Left cardiac atrium (tissue), 4 donors: ENCODE results near the gene BIRC6. TPM values are rescaled to one million over a fixed set of nuclear protein-coding genes. Genes with fewer than 3 reads are reported as not detected.

Experiments used
- ATAC-seq, 2 donors: fragments of 200-7000 bp; cut with Tn5 transposase; one replicate each; pipeline ENCODE4 v1.9.1; 2020; ENCODE audit warnings: mild to moderate bottlenecking in 2 of 2, moderate library complexity in 2 of 2
- DNase-seq: peaks from one replicate; pipeline ENCODE4 v3.0.0-alpha.2; 2020
- intact Hi-C, 2 donors: fragments of 100-400 bp; cut with DNase I; formaldehyde crosslinking; loops; one replicate each; pipeline versions ENCODE4 v1.14.1 to v1.15.1; 2022 to 2023
- total RNA-seq, 2 donors: library from RNA; stranded (reverse); fragmentation: NEBNext Ultra II Directional; extraction: Animal tissue kit (Norgen Biotek cat#: 25700); gene quantifications; one replicate each; pipeline ENCODE4 v1.2.1, GENCODE V29; 2021
- donor health status: DM: no; HTN: yes; CAD: no.
- donor health status: DM: no; HTN: yes; CAD: no; lungs with severe emphysema.
- donor health status: DM: yes; HTN: yes; CAD: no.
- donor health status: Dilated cardiomyopathy.

BIRC6 gene
- total RNA-seq, 2 donors from 2014 or later: 38.6 to 52.5 TPM

GRCh38 chr2:32553829-32554432 is 197.1 kb downstream of the BIRC6 start:
- ATAC-seq (peak in 1 of 2 donors; percentile 76), DNase-seq (no peak)
- intact Hi-C loops: loop anchor here in 1 of 2 donors (10.0 kb wide), 1 partner anchor 481 kb away; no protein-coding TSS in a partner anchor

- ATAC-seq: no peak
- intact Hi-C loops: loop anchor here in 1 of 2 donors (5.0 to 10.0 kb wide), 2 partner anchors 476 to 814 kb away; no protein-coding TSS in a partner anchor
- DNase-seq: no peak
Measured at GRCh38 chr2:32558492-32558891, 201.7 kb downstream of the BIRC6 start.

GRCh38 chr2:32559136-32559535 is 202.3 kb downstream of the BIRC6 start:
- intact Hi-C loops: loop anchor here in 1 of 2 donors (5.0 to 10.0 kb wide), 2 partner anchors 476 to 813 kb away; no protein-coding TSS in a partner anchor
- DNase-seq (no peak), ATAC-seq (peak in 1 of 2 donors; percentile 73)

GRCh38 chr2:32562906-32563305 is 206.1 kb downstream of the BIRC6 start:
- ATAC-seq (no peak), DNase-seq (no peak)
- intact Hi-C loops: no loop called here

- intact Hi-C loops: no loop called here
- DNase-seq (no peak), ATAC-seq (no peak)
Measured at GRCh38 chr2:32564417-32565035, 207.7 kb downstream of the BIRC6 start.

GRCh38 chr2:32565902-32566301 is 209.1 kb downstream of the BIRC6 start:
- DNase-seq (no peak), ATAC-seq (no peak)
- intact Hi-C loops: no loop called here

GRCh38 chr2:32572030-32572429 is 215.2 kb downstream of the BIRC6 start:
- intact Hi-C loops: no loop called here
- DNase-seq (no peak), ATAC-seq (no peak)

GRCh38 chr2:32572737-32573136 is 215.9 kb downstream of the BIRC6 start:
- intact Hi-C loops: no loop called here
- DNase-seq (no peak), ATAC-seq (no peak)

- ATAC-seq (no peak), DNase-seq (no peak)
- intact Hi-C loops: no loop called here
Measured at GRCh38 chr2:32591669-32592463, 235.0 kb downstream of the BIRC6 start.

- ATAC-seq (no peak), DNase-seq (no peak)
- intact Hi-C loops: no loop called here
Measured at GRCh38 chr2:32594573-32594972, 237.8 kb downstream of the BIRC6 start.

- intact Hi-C loops: no loop called here
- no peak for ATAC-seq
Measured at GRCh38 chr2:32611366-32611765, 254.5 kb downstream of the BIRC6 start.

GRCh38 chr2:32611771-32612170 is 254.9 kb downstream of the BIRC6 start:
- no peak for ATAC-seq
- intact Hi-C loops: no loop called here

More at GRCh38 chr2:32611366-32611765, 254.5 kb downstream of the BIRC6 start:
- DNase-seq: no peak

GRCh38 chr2:32614084-32614483 is 257.3 kb downstream of the BIRC6 start:
- DNase-seq (no peak), ATAC-seq (no peak)
- intact Hi-C loops: no loop called here

More at GRCh38 chr2:32611771-32612170, 254.9 kb downstream of the BIRC6 start:
- DNase-seq: no peak

- DNase-seq (no peak), ATAC-seq (no peak)
- intact Hi-C loops: no loop called here
Measured at GRCh38 chr2:32617599-32618189, 260.9 kb downstream of the BIRC6 start.

- intact Hi-C loops: no loop called here
- DNase-seq: no peak
- peak; percentile 34 to 45 for ATAC-seq
Measured at GRCh38 chr2:32622570-32623310, 265.9 kb downstream of the BIRC6 start.

GRCh38 chr2:32623311-32623706 is 266.5 kb downstream of the BIRC6 start:
- no peak for ATAC-seq
- intact Hi-C loops: no loop called here
- no peak for DNase-seq

- DNase-seq: no peak
- ATAC-seq: no peak
- intact Hi-C loops: no loop called here
Measured at GRCh38 chr2:32624812-32625211, 268.0 kb downstream of the BIRC6 start.

- ATAC-seq (no peak), DNase-seq (no peak)
- intact Hi-C loops: no loop called here
Measured at GRCh38 chr2:32626639-32627221, 269.9 kb downstream of the BIRC6 start.

- DNase-seq (peak; percentile 56), ATAC-seq (peak; percentile 70 to 72)
- intact Hi-C loops: no loop called here
Measured at GRCh38 chr2:32627441-32627813, 270.6 kb downstream of the BIRC6 start.
